ENCODE measurements around the gene ZNF407.

ZNF407 gene

DNA sequence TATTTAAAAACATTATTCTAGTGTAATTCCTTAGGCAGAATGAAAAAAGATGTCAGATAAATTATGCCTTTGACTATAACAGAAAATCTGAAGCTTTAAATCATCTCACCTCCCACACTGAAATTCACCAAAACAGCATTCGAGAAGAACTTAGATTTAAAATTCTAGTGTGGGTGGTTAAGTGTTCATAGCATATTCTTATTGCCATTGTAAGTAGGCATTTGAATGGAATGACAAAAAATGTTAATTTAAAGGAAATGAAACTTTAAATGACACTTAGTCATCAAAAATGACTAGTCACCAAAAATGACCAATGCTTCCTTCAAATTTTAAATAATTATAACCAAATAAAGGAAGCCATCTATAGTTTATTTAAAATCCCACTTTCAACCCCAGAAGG, 7.0 kb upstream of the ZNF407 start:
- TF ChIP-seq, protein P1, sequence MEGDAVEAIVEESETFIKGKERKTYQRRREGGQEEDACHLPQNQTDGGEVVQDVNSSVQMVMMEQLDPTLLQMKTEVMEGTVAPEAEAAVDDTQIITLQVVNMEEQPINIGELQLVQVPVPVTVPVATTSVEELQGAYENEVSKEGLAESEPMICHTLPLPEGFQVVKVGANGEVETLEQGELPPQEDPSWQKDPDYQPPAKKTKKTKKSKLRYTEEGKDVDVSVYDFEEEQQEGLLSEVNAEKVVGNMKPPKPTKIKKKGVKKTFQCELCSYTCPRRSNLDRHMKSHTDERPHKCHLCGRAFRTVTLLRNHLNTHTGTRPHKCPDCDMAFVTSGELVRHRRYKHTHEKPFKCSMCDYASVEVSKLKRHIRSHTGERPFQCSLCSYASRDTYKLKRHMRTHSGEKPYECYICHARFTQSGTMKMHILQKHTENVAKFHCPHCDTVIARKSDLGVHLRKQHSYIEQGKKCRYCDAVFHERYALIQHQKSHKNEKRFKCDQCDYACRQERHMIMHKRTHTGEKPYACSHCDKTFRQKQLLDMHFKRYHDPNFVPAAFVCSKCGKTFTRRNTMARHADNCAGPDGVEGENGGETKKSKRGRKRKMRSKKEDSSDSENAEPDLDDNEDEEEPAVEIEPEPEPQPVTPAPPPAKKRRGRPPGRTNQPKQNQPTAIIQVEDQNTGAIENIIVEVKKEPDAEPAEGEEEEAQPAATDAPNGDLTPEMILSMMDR (IDR thresholded peaks at IDR 0.05): no peak
- DNase-seq: no peak
- Mint-ChIP-seq H3K4me1 (peaks cover 12% of the 10 kb centered on the region), H3K36me3 (ENCODE audit: low read depth) (peaks cover 36% of the 10 kb centered on the region), H3K27me3 (ENCODE audit: low read depth, poor library complexity) (peaks cover 35% of the 10 kb centered on the region), H3K27ac (no peak overlapping the region), H3K4me3 (no peak overlapping the region), H3K9me3 (no peaks in the 10 kb centered on the region)

- Mint-ChIP-seq H3K4me3 (peak overlapping the region; percentile 76), H3K27ac (no peak overlapping the region), H3K36me3 (ENCODE audit: low read depth) (peaks cover 37% of the 10 kb centered on the region), H3K4me1 (peaks cover 40% of the 10 kb centered on the region), H3K27me3 (ENCODE audit: low read depth, poor library complexity) (peaks cover 3% of the 10 kb centered on the region), H3K9me3 (no peaks in the 10 kb centered on the region)
- TF ChIP-seq, protein P1 (IDR thresholded peaks at IDR 0.05): no peak
- DNase-seq: no peak
Measured at GRCh38 chr18:74595431-74595830, 2.2 kb upstream of the ZNF407 start.

DNA sequence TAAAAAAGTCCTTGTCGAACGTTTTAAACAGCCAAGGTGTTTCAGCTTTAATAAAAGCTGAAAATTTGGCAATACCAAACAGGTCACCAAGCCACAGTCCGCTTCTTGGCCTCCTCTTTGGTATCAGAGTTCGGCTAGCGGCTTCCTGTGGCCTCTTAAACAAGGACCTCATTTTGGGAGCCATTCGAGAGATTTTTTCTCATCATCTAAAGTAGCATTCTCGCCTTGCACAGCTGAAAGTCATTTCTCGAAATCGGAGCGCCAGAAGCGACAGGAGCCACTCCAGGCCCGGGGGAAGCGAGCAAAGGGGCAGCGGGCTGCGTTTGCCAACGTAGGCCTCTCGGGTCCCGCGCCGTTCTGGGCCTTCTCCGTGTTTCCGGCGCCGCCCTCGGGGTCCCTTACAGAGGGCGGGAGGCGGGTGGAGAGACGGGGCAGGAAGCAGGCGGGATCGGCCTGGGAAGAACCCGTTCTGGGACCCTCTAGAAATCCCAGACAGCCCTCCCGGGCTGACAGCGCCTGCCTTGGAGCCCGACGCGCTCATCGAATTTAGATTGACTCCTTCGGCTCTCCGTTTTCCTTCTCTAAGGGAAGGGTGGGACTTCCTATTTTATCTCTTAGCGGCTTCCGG, 522 bp upstream of the ZNF407 start:
- H3K4me3 Mint-ChIP-seq: peak overlapping the region; percentile 95
- no peaks in the 10 kb centered on the region for H3K9me3 Mint-ChIP-seq
- TF ChIP-seq, protein P1 (IDR thresholded peaks at IDR 0.05): no peak
- no peaks in the 10 kb centered on the region for H3K27me3 Mint-ChIP-seq (ENCODE audit: low read depth, poor library complexity)
- H3K4me1 Mint-ChIP-seq: peaks cover 40% of the 10 kb centered on the region
- peak overlapping the region; percentile 99 for H3K27ac Mint-ChIP-seq
- peaks cover 42% of the 10 kb centered on the region for H3K36me3 Mint-ChIP-seq (ENCODE audit: low read depth)
- peak; percentile 68 for DNase-seq

DNA sequence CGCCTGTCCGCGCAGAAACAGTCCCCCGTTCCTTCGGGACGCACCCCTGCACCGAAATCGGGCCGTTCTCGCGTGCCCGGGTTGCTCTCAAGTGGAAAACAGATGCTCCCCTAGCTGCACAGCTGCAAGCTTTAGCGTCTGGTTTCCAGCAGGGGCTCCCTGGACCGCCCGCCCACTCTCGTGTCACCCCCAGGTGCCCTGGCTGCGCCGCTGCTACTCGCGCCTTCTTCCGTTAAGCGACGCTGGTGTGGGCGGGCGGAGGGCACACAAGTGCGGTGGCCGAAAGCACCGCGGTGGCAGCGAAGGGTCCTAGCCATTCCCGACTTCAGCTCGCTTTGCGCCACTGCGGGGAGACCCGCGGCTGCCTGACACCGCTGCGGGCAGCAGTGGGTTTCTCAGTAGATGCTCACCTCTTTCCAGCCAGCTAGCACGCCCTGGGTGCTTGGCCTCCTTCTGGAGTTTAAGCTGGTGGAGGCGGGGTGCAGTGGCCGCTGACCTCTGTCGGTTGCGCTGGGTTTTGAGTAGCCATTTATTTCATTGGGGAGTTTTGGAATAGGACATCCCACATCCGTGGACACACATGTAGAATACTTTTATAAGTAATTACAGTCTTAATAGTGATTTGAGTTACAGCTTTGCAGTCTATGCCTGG, 806 bp downstream of the ZNF407 start:
- peaks cover 40% of the 10 kb centered on the region for H3K4me1 Mint-ChIP-seq
- H3K27me3 Mint-ChIP-seq (ENCODE audit: low read depth, poor library complexity): no peaks in the 10 kb centered on the region
- peaks cover 29% of the 10 kb centered on the region for H3K36me3 Mint-ChIP-seq (ENCODE audit: low read depth)
- peak; percentile 74 for DNase-seq
- no peaks in the 10 kb centered on the region for H3K9me3 Mint-ChIP-seq
- H3K4me3 Mint-ChIP-seq: peak overlapping the region; percentile 95
- peak overlapping the region; percentile 97 for H3K27ac Mint-ChIP-seq
- TF ChIP-seq, protein P1 (IDR thresholded peaks at IDR 0.05): no peak

- TF ChIP-seq, protein P1 (IDR thresholded peaks at IDR 0.05): no peak
- no peak for DNase-seq
Measured at GRCh38 chr18:74604361-74604760, 6.7 kb downstream of the ZNF407 start.

GRCh38 chr18:74604774-74605173, 7.1 kb downstream of the ZNF407 start:
- H3K4me3 Mint-ChIP-seq: no peak overlapping the region
- TF ChIP-seq, protein P1 (IDR thresholded peaks at IDR 0.05): no peak
- no peak overlapping the region for H3K27ac Mint-ChIP-seq
- DNase-seq: no peak
- H3K36me3 Mint-ChIP-seq (ENCODE audit: low read depth): peaks cover 8% of the 10 kb centered on the region
- peaks cover 2% of the 10 kb centered on the region for H3K4me1 Mint-ChIP-seq
- no peaks in the 10 kb centered on the region for H3K9me3 Mint-ChIP-seq
- H3K27me3 Mint-ChIP-seq (ENCODE audit: low read depth, poor library complexity): peaks cover 3% of the 10 kb centered on the region

More at GRCh38 chr18:74604361-74604760, 6.7 kb downstream of the ZNF407 start:
- Mint-ChIP-seq H3K4me1 (peaks cover 6% of the 10 kb centered on the region), H3K4me3 (no peak overlapping the region), H3K27me3 (ENCODE audit: low read depth, poor library complexity) (peaks cover 3% of the 10 kb centered on the region), H3K36me3 (ENCODE audit: low read depth) (peaks cover 8% of the 10 kb centered on the region), H3K27ac (no peak overlapping the region), H3K9me3 (no peaks in the 10 kb centered on the region)
